ENCODE results near the gene WDR82. TPM values are rescaled to one million over a fixed set of nuclear protein-coding genes. Genes with fewer than 3 reads are reported as not detected.

Gene WDR82
- total RNA-seq, 4 donors from 2014 or later: 14.6 to 44.9 (median 40.8) TPM

- in situ Hi-C loops (cut with MboI; ENCODE audit: low pct_ligation_motif_present in 1 of 4, low pct_unique_long_range_greater_than_20kb in 1 of 4, low sequenced_read_pairs in 3 of 4): no loop called here
- H3K27ac ChIP-seq: no peak overlapping the region
- peaks cover 0 to 4% (median 0%) of the 10 kb centered on the region in 4 donors for H3K4me1 ChIP-seq
- no peak overlapping the region for H3K4me3 ChIP-seq
- intact Hi-C loops (cut with DNase I; ENCODE audit: low total_unique reads): loop anchor here (10.0 kb wide), 1 partner anchor 45 kb away; no protein-coding TSS in a partner anchor
- no peak for DNase-seq
- H3K27me3 ChIP-seq: no peaks in the 10 kb centered on the region
- no peaks in the 10 kb centered on the region for H3K9me3 ChIP-seq
- no peaks in the 10 kb centered on the region for H3K36me3 ChIP-seq
- no peak for TF ChIP-seq POLR2AphosphoS5 (IDR thresholded peaks at IDR 0.05)
- TF ChIP-seq CTCF (IDR thresholded peaks at IDR 0.05): no peak
- no peak for TF ChIP-seq POLR2A (IDR thresholded peaks at IDR 0.05)
- no peak for TF ChIP-seq EP300 (IDR thresholded peaks at IDR 0.05; ENCODE audit: low read depth)
- 48 to 63% methylated on average over 6 to 10 of the region's 10 CpGs for WGBS, 2 donors (ENCODE audit: low coverage in 1 of 2)
Measured at GRCh38 chr3:52299247-52299878, 20.9 kb upstream of the WDR82 start.

- Histone ChIP-seq H3K36me3 (peaks cover 0 to 5% (median 0%) of the 10 kb centered on the region in 4 donors), H3K27ac (no peak overlapping the region), H3K4me1 (peaks cover 0 to 4% (median 0%) of the 10 kb centered on the region in 4 donors), H3K27me3 (no peaks in the 10 kb centered on the region), H3K9me3 (no peaks in the 10 kb centered on the region), H3K4me3 (no peak overlapping the region)
- no peak for DNase-seq
- 0 to 51% methylated on average over 3 to 17 of the region's 17 CpGs for WGBS, 2 donors (ENCODE audit: low coverage in 1 of 2)
- no peak for TF ChIP-seq CTCF (IDR thresholded peaks at IDR 0.05)
- in situ Hi-C loops (cut with MboI; ENCODE audit: low pct_ligation_motif_present in 1 of 4, low pct_unique_long_range_greater_than_20kb in 1 of 4, low sequenced_read_pairs in 3 of 4): no loop called here
- intact Hi-C loops (cut with DNase I; ENCODE audit: low total_unique reads): loop anchor here (10.0 kb wide), 1 partner anchor 46 kb away; no protein-coding TSS in a partner anchor
Measured at GRCh38 chr3:52298149-52299098, 20.0 kb upstream of the WDR82 start.

- Histone ChIP-seq H3K27me3 (no peaks in the 10 kb centered on the region), H3K9me3 (no peaks in the 10 kb centered on the region), H3K27ac (no peak overlapping the region), H3K36me3 (peaks cover 0 to 5% (median 0%) of the 10 kb centered on the region in 4 donors), H3K4me1 (peaks cover 0 to 4% (median 0%) of the 10 kb centered on the region in 4 donors), H3K4me3 (no peak overlapping the region)
- DNase-seq: no peak
- intact Hi-C loops (cut with DNase I; ENCODE audit: low total_unique reads) (loop anchor here (10.0 kb wide), 1 partner anchor 47 kb away; no protein-coding TSS in a partner anchor), in situ Hi-C loops (cut with MboI; ENCODE audit: low pct_ligation_motif_present in 1 of 4, low pct_unique_long_range_greater_than_20kb in 1 of 4, low sequenced_read_pairs in 3 of 4) (no loop called here)
- WGBS, 2 donors (ENCODE audit: low coverage in 1 of 2): 75 to 76% methylated on average over 2 to 10 of the region's 11 CpGs
- TF ChIP-seq POLR2AphosphoS5 (IDR thresholded peaks at IDR 0.05) (no peak), CTCF (IDR thresholded peaks at IDR 0.05) (no peak), POLR2A (IDR thresholded peaks at IDR 0.05) (no peak), EP300 (IDR thresholded peaks at IDR 0.05; ENCODE audit: low read depth) (no peak)
Measured at GRCh38 chr3:52297242-52298148, 19.0 kb upstream of the WDR82 start.
